Stimulated activated effector memory CD8-positive, alpha-beta T cell treated with anti-CD3 and anti-CD28 coated beads, Interleukin-12 subunit alpha, Interleukin-12 subunit beta, amount 100 ng/mL, for 72 hours (primary cell): Measurements from ENCODE around the gene TSPAN17.
"Not testable (repeated sequence)": the region's sequence is repeated elsewhere in the genome, so short reads cannot be mapped to it uniquely, and the experiment has no call there.

Source experiments
- ATAC-seq: fragments of 150-1000 bp; cut with Tn5 transposase; 2 replicates; pipeline ENCODE4 v1.10.0; 2021
- DNase-seq, 2 donors: peaks; one replicate each; pipeline ENCODE4 v3.0.0; 2021 to 2022; ENCODE audit warnings: low spot score in 2 of 2
- H3K27ac Mint-ChIP-seq: one replicate; pipeline ENCODE4 v1.8.0; 2022; ENCODE audit warnings: mild to moderate bottlenecking, mixed read lengths
- H3K36me3 Mint-ChIP-seq: one replicate; pipeline ENCODE4 v1.8.0; 2022; ENCODE audit warnings: mild to moderate bottlenecking, mixed read lengths
- H3K4me1 Mint-ChIP-seq: one replicate; pipeline ENCODE4 v1.8.0; 2022; ENCODE audit warnings: mixed read lengths
- H3K4me3 Mint-ChIP-seq: one replicate; pipeline ENCODE4 v1.8.0; 2022; ENCODE audit warnings: mild to moderate bottlenecking, mixed read lengths
- H3K9me3 Mint-ChIP-seq: one replicate; pipeline ENCODE4 v1.8.0; 2022; ENCODE audit warnings: mixed read lengths

TSPAN17 gene

DNA sequence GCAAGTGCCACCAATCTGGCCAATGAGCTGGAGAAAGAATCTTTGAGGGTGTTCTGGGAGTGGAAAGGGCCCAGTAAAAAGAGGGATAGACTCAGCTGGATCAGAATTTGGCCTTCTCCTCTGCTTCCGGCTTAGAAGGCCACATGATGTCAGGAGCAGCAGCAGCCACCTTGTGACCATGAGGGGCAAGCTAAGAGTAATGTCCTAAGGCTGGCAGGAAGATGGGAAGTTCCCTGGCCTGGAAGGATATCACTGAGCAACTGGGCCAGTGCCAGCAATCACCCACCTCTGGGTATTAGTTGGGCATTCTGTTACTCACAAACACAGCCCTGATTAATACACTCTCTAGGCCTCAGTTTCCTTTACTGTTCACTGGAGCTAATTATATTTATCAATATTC lies 44.2 kb downstream of the TSPAN17 start:
- no peak for DNase-seq
- Mint-ChIP-seq H3K9me3 (no peaks in the 10 kb centered on the region), H3K4me1 (no peaks in the 10 kb centered on the region), H3K4me3 (no peak overlapping the region), H3K36me3 (no peaks in the 10 kb centered on the region), H3K27ac (no peak overlapping the region)
- ATAC-seq: no peak

DNA sequence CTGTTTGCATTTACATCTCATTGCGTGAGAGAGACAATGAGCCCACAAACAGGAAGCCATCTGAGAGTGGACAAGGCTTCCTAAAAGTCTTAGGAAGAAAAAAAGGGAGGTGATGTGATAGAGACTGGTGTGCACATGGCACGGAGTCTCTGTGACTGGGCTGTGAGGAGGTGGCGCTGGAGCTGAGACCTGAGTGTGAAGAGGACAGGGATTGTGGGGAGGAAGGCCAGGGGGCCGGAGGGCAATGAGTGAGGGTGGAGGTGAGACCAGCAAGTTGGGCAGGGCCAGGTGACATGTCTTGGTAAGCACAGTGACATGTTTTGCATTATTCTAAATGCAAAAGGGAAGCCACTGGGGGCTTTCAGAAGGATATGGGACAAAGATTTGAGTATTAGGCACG lies 45.0 kb downstream of the TSPAN17 start:
- Mint-ChIP-seq H3K4me1 (peaks cover 7% of the 10 kb centered on the region), H3K9me3 (no peaks in the 10 kb centered on the region), H3K36me3 (no peaks in the 10 kb centered on the region), H3K4me3 (no peak overlapping the region), H3K27ac (no peak overlapping the region)
- no peak for DNase-seq
- no peak for ATAC-seq

DNA sequence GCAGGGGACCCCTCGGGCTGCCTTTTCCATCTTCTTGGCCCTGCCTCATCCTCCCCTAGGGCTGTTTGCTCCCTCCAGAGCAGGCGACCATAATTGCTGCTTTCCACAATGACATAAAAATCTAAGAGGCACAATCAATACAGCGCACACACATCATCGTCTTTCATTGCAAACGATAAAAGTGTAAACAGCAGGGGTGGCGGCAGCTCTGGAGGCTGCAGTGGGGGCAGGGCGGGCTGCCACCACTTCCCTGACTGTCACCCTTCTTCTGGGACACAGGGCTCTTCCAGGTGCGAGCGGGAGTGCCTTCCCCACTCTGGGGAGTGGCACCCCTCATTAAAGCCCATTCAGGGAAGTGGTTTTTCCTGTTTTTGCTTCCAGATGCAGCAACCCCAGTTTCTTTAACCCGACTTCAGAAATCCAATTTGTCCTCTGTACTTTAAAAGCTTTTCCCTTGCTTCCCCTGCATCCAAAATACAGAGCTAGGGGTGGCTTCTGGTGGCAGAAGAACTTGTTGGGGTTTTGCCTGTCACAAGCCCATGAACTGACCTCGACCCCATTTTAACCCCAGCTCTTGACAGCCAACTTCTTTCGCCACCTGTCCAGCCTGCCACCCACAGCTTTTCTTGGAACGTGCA lies 45.7 kb downstream of the TSPAN17 start:
- no peak overlapping the region for H3K27ac Mint-ChIP-seq
- DNase-seq (no peak), ATAC-seq (no peak)
- H3K4me1 Mint-ChIP-seq: peaks cover 7% of the 10 kb centered on the region
- no peak overlapping the region for H3K4me3 Mint-ChIP-seq
- H3K36me3 Mint-ChIP-seq: no peaks in the 10 kb centered on the region
- H3K9me3 Mint-ChIP-seq: no peaks in the 10 kb centered on the region

DNA sequence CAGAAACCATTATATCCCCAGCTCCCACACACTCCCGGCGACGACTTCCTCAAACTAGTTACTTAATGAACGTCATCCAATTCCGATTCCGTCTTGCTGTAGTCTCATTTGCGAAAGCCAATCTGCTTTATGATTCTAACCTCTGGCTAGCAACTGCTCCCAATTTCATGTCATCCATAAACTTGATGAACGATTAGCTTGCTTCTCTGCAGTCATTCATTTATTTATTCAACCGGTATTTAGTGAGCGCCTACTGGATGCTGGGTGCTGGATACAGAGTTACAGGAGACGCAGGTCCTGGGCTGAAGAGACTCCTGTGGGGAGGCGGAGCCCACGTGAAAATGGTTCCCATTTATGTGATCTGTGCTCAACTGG lies 46.2 kb downstream of the TSPAN17 start:
- H3K4me1 Mint-ChIP-seq: peaks cover 7% of the 10 kb centered on the region
- no peak for ATAC-seq
- DNase-seq: no peak
- H3K36me3 Mint-ChIP-seq: no peaks in the 10 kb centered on the region
- no peaks in the 10 kb centered on the region for H3K9me3 Mint-ChIP-seq
- no peak overlapping the region for H3K27ac Mint-ChIP-seq
- no peak overlapping the region for H3K4me3 Mint-ChIP-seq

DNA sequence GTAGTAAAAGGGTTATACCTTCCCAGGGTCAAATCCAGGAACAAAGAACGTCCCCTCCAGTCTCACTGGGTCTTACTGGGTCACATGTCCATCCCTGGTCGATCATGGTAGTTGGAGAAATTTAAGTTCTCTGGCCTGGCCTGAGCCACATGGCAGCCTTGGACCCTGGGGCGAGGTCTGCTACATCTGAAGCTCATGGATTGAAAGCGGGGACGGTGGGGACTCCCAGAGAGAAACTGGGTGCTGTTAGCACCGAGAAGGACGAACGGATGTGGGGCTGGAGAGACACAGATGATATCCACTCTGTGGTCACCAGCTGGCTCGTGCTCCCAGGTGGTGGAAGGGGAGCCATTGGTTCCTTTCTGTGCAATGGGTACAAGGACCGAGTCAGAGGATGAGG lies 46.9 kb downstream of the TSPAN17 start:
- ATAC-seq: no peak
- H3K9me3 Mint-ChIP-seq: no peaks in the 10 kb centered on the region
- no peak for DNase-seq
- no peaks in the 10 kb centered on the region for H3K36me3 Mint-ChIP-seq
- no peak overlapping the region for H3K27ac Mint-ChIP-seq
- H3K4me3 Mint-ChIP-seq: no peak overlapping the region
- peaks cover 7% of the 10 kb centered on the region for H3K4me1 Mint-ChIP-seq

DNA sequence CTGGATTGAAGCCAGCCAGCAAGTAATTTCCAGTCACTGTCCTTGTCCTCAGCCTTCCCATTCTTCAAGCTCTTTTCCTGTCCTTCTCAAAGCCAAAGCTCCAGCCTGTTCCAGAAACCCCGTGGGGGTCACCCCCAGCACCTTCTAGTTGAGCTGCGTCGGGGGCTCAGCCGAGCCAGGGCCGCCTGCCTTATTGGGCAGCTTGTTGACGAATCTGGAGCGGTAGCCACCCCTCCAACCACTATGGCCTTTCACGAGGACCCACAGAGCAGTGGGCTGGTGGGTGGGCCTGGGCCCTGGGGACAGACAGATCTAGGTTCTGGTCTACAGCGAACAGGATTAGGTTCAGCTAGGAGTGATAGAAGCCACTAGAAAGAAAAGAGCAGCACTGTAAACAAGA lies 47.3 kb downstream of the TSPAN17 start:
- Mint-ChIP-seq H3K4me1 (peaks cover 7% of the 10 kb centered on the region), H3K27ac (no peak overlapping the region), H3K4me3 (no peak overlapping the region), H3K36me3 (no peaks in the 10 kb centered on the region), H3K9me3 (no peaks in the 10 kb centered on the region)
- DNase-seq: no peak
- no peak for ATAC-seq

DNA sequence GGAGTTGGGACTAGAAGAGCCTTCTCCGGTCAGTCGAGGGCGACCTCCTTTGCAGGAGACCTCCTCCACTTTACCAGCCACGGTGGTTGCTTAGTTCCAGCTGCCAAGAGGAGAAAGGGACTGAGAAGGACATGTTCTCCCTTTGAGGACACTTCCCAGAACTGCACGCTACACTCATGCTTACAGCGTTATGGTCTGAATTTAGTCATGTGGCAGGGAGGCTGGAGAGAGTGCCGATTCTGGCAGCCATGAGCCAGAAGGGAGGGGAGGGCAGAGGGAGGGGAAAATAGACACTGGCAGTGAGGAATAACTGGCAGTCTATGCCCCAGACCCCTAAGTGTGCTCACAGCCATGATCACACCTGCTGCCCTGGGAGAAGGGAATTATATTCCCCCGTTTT lies 47.8 kb downstream of the TSPAN17 start:
- Mint-ChIP-seq H3K9me3 (no peaks in the 10 kb centered on the region), H3K36me3 (no peaks in the 10 kb centered on the region), H3K4me1 (peaks cover 7% of the 10 kb centered on the region), H3K27ac (no peak overlapping the region), H3K4me3 (no peak overlapping the region)
- DNase-seq (no peak), ATAC-seq (no peak)

DNA sequence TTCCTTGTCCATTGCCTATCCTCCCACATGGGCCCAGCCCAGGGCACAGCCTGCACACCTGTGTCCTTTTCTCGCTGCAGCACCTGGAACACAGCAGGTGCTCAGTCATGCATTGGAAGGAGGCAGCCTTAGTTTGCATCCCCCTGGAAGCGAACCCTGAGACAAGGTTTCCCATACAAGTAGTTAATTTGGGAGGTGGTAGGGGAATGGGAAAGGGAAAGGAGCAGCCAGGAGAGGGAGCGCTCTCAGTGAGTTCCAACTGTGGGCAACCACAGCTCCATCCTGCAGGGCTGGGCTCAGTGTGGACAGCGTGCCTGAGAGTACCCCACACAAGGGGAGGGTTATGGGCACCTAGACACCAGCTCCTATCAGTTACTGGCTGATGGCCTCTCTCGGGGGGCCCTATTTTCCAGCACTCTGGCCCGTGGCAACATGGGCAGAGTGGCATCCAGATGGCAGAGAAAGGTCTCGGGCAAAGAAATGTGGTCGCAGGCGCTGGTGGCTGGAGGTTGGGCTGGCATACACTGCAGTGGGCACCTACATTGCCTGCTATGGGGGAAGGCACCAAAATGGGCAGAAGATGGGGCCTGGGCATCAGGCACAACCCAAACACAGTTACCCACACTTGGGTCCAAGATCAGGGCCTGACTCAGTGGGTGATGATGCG lies 50.1 kb downstream of the TSPAN17 start:
- H3K4me1 Mint-ChIP-seq: peaks cover 7% of the 10 kb centered on the region
- H3K27ac Mint-ChIP-seq: no peak overlapping the region
- H3K4me3 Mint-ChIP-seq: no peak overlapping the region
- no peak for DNase-seq
- H3K36me3 Mint-ChIP-seq: no peaks in the 10 kb centered on the region
- no peaks in the 10 kb centered on the region for H3K9me3 Mint-ChIP-seq
- ATAC-seq: peak; percentile 5

DNA sequence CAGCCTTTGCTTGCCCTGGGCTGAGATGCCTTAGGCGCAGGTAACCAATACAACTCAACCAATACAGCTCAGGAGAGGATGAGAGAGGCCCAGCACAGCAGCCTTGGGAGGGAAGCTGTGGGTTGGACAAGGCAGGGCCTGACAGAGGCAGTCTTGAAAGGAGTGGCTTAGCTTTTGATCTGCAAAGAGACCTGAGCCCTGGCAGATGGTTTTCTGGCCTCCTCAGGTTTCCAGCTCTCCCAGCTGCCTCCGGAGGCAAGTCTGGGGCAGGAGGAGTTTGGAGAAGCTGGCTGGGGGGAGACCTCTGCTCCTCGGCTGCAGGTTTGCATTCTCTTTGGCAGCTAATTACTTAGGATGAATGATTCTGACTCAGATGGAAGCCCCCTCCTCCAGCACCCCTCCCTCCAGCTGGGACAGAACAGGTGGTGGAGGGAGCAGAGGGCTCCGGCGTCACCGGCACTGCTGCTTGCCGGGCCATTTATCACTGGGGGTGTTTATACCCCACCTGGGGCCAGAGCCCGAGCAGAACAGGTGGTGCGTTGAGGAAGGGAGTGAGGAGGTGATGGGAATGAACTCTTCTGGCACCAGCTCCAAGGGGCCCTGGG lies 50.8 kb downstream of the TSPAN17 start:
- no peaks in the 10 kb centered on the region for H3K36me3 Mint-ChIP-seq
- DNase-seq (no peak), ATAC-seq (peak; percentile 20)
- no peaks in the 10 kb centered on the region for H3K9me3 Mint-ChIP-seq
- H3K4me1 Mint-ChIP-seq: peaks cover 7% of the 10 kb centered on the region
- no peak overlapping the region for H3K4me3 Mint-ChIP-seq
- H3K27ac Mint-ChIP-seq: no peak overlapping the region

DNA sequence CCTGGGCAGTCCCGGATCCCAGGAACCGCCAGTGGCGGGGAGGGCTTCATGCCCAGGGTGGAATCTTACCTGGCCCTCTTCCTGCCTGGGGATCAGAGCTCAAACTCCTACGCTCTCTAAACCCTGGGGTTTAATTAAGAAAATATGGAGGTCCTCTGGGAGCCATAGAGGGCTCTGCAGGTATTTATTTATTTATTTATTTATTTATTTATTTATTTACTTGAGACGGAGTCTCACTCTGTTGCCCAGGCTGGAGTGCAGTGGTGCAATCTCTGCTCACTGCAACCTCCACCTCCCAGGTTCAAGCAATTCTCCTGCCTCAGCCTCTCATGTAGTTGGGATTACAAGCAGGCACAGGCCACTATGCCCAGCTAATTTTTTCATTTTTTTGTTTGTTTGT lies 52.2 kb downstream of the TSPAN17 start:
- not testable (repeated sequence) for ATAC-seq, H3K4me1 Mint-ChIP-seq, H3K36me3 Mint-ChIP-seq, H3K27ac Mint-ChIP-seq, H3K4me3 Mint-ChIP-seq, DNase-seq, H3K9me3 Mint-ChIP-seq

DNA sequence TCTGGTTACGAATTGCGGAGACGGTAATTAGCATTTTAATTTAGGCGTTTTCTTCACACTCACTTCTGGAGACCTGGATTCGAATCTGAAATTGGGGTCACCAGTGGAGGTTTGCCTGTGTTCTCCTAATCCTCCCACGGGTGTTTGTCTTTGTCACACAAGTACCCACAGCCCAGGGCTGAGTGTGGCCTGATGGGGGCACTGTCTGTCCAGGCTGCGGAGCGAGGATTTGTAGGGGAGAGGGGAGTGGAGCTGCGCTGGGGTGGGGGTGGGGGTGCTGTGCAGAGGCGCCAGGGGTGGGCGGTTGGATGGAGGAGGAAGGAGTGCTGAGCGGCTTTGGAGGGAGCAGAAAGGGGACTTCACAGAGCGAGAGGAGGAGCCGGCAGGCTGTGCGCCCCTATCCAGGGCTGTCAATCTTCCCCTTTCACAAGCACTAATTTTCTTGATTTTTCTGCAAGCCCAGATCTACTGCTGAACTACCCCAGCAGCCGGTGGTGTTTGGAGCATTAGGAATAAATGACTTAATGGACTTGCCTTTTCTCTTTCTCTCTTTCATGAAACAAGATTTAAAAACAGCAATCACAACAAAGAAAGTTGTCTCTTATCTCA lies 53.1 kb downstream of the TSPAN17 start:
- Mint-ChIP-seq H3K4me1 (peaks cover 7% of the 10 kb centered on the region), H3K9me3 (no peaks in the 10 kb centered on the region), H3K36me3 (no peaks in the 10 kb centered on the region), H3K27ac (no peak overlapping the region), H3K4me3 (no peak overlapping the region)
- ATAC-seq: no peak
- DNase-seq: no peak

DNA sequence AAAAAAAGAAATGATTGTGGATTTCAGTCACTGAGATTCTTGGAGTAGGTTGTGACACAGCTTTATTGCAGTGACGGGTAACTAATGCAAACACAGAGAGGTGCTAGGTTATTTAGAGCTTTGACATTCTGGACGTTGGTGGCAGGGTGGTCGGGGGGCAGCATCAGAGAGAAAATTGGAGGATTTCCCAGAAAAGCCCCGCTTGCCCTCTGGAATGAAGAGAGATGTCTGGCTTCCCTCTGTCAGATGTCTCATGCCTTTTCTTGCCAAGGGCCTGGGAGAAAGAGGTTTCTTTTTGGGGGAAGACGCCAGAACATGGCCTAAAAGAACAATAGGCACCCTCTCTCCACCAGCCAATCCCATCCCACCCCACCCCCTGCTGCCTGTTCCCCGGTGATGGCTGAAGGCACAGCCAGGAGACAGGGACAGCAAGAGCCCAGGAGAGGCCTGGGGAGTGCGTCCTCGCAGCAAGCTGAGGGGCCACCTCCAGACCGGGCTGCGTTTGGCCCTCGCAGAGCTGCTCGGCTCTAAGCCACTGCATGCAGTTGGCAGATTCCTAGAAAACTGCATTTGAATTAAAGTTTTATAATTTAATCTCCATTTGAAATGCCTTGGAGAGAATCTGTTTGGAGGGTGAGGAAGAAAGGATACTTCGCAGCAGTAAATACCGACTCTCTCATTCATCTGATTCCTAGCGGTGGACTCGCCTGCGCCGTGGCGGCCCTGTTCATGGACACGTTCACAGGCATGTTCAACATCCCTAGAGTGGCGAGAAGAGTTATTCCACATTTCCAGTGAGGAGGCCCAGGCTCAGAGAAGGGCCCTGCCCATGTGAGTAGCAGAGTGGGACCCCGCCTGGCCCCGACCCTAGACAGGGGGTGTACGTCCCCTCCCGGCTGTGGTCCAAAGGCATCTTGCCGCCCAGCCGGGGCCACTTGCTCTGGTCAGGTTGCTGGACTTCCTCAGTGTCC lies 55.7 kb downstream of the TSPAN17 start:
- ATAC-seq (no peak), DNase-seq (no peak)
- H3K4me1 Mint-ChIP-seq: no peaks in the 10 kb centered on the region
- no peaks in the 10 kb centered on the region for H3K9me3 Mint-ChIP-seq
- H3K36me3 Mint-ChIP-seq: no peaks in the 10 kb centered on the region
- H3K4me3 Mint-ChIP-seq: no peak overlapping the region
- H3K27ac Mint-ChIP-seq: no peak overlapping the region

DNA sequence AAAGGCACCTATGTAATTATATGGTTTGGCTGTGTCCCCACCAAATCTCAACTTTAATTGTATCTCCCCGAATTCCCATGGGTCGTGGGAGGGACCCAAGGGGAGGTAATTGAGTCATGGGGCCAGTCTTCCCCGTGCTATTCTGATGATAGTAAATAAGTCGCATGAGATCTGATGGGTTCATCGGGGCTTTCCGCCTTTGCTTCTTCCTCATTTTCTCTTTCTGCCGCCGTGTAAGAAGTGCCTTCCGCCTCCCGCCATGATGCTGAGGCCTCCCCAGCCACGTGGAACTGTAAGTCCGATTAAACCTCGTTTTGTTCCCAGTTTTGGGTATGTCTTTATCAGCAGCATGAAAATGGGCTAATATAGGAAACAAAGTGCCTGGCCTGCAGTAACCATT lies 56.6 kb downstream of the TSPAN17 start:
- Mint-ChIP-seq H3K4me3 (no peak overlapping the region), H3K36me3 (no peaks in the 10 kb centered on the region), H3K4me1 (no peaks in the 10 kb centered on the region), H3K27ac (no peak overlapping the region), H3K9me3 (no peaks in the 10 kb centered on the region)
- no peak for DNase-seq
- ATAC-seq: no peak

DNA sequence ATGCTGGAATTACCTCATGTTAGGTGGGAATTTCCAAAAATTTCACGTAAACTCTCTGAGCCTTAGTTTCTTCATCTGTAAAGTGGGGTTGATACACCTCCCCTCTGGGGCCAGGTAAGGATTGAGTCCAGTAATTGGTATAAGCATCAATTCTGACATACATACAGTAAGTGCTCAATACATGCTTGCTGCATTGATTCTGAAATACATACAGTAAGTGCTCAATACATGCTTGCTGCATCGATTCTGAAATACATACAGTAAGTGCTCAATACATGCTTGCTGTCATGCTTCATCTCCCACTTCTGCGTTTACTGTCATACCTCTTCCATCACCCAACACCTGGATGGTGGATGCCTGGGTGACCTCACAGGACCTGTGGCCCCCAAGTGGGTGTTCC lies 57.1 kb downstream of the TSPAN17 start:
- DNase-seq (no peak), ATAC-seq (no peak)
- H3K4me1 Mint-ChIP-seq: no peaks in the 10 kb centered on the region
- no peak overlapping the region for H3K27ac Mint-ChIP-seq
- H3K9me3 Mint-ChIP-seq: no peaks in the 10 kb centered on the region
- H3K36me3 Mint-ChIP-seq: no peaks in the 10 kb centered on the region
- no peak overlapping the region for H3K4me3 Mint-ChIP-seq

DNA sequence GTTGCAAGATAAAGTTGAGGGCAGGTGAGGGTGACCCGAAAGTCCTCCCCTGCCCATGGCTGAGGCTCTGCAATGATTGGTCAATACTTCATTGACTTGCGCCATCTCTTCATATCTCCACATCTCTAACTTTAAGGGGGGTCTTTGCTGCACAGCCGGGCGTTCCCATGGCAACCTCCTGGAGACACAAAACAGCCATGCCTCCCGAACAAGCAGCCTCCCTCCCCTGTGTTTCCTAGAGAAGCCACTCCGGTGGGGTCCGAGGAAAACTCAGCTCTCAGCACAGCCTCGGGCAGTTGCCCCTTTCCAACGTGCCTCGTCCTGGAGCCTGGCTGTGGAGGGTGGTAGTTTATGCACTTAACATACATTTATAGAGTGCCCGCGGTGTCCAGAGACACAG lies 57.5 kb downstream of the TSPAN17 start:
- DNase-seq (no peak), ATAC-seq (no peak)
- Mint-ChIP-seq H3K4me3 (no peak overlapping the region), H3K27ac (no peak overlapping the region), H3K9me3 (no peaks in the 10 kb centered on the region), H3K36me3 (no peaks in the 10 kb centered on the region), H3K4me1 (no peaks in the 10 kb centered on the region)
